Melanocyte of skin (primary cell): ENCODE data around the gene COL9A3. TPM values are rescaled to one million over a fixed set of nuclear protein-coding genes. Genes with fewer than 3 reads are reported as not detected.

Source experiments
- small RNA-seq, 2 donors: library from RNA; depleted of rRNA; stranded (forward); fragments of <200 nt; gene quantifications; one replicate each; pipeline ENCODE3, GENCODE V24; 2012
- total RNA-seq, 2 donors: library from RNA; depleted of rRNA; stranded (reverse); fragments of >200 nt; gene quantifications; 2 replicates each; pipeline ENCODE4 v1.2.3, GENCODE V29; 2012

Gene COL9A3
- 1 to 10 TPM in 1 of 2 donors, under 1 TPM in 1; 0.69 to 4.7 TPM for total RNA-seq

DNA sequence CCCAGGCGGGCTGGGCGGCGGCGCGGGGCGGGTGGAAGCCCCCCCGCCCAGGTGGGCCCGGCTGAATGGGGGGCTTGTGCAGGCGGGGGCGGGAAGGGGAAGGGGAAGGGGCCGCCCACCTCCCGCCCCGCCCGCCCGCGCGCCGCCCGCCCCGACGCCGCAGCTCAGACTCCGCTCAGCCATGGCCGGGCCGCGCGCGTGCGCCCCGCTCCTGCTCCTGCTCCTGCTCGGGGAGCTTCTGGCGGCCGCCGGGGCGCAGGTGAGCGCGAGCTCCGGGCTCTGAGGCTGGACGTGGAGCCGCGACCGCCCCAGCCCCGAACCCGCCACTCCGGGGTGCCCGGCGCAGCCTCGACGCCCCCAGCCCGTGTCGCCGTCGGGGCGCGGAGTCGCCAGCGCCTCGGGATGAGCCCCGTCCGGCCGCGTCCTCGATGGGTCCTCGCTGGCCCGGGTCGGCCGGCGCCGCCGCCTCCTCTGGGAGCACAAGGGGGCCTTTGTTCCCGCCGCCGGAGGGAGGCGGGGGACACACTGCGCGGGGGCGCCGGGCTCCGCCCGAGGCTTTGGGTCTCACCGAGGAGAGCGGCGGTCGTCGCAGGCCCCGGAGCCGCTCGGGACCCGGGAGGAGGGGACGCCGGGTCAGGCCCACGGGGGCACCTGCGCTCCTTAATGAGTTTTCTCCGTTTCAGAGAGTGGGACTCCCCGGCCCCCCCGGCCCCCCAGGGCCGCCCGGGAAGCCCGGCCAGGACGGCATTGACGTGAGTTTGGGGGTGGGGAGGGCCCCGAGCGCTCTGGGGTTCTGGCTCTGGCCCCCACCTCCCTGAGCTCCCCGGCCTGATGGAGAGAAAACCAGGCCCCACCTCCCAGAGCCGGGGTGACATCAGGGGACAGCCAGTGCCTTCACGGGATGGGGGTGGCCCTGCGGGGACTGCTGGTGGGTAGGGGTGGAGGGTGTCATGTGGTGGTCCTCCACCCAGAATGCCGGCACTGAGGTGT is at the start of gene COL9A3:
TSS of gene COL9A3 (plus strand) at position 167 of the 990 bp plus-strand sequence. CDS start at position 182, 15 bp downstream.

GRCh38 chr20:62804627-62805154 is 12.2 kb upstream of the COL9A3 start, which contains the start of gene OGFR:
TSS of gene OGFR (plus strand) at chr20:62804835. CDS start at chr20:62804860, 25 bp downstream.

DNA sequence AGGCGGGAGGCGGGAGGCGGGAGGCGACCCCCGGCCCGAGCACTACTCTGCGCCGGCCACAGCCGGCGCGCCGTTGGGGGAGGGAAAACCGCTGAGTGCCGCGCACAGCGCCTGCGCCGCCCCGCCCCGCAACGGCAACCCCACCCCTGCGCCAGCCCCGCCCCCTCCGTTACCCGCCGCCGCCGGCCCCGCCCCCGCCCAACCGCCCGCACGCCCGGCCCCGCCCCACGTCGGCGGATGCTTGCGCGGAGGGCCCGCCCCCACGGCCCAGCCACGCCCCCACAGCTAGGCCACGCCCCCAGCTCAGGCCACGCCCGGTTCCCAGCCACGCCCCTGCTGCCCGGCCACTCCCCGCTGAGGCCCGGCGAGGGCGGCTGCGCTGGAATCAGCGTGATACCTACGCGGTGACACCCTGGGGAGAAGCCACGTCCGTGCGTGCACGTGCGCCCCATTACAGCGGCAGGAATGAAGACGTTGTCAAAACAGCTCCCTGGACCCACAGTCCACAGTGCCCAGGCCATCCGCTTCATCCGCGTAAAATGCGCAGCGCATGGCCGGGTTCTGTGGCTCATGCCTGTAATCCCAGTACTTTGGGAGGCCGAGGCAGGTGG is 45.0 kb downstream of the COL9A3 start, which contains the start of gene TCFL5:
TSS of gene TCFL5 (minus strand) at position 97 of the 611 bp plus-strand sequence. CDS start 152 bp downstream, outside the sequence.

Small RNA genes lying within 50 kb of the gene (small RNA-seq; reads per million reads assigned to genes)
- 0 reads per million in 2 donors for gene DPH3P1

Other genes starting within 250 kb of the COL9A3 start
- 10 to 100 TPM; 47.5 to 58.3 TPM for gene SLCO4A1, start 174.5 kb upstream of the COL9A3 start, total RNA-seq
- under 1 TPM; under 0.01 TPM for gene NTSR1, start 108.2 kb upstream of the COL9A3 start, total RNA-seq
- gene MRGBP, start 20.6 kb upstream of the COL9A3 start, total RNA-seq: 10 to 100 TPM; 12.7 to 17.6 TPM
- 10 to 100 TPM; 46.5 to 62.6 TPM for gene OGFR, start 12.2 kb upstream of the COL9A3 start, total RNA-seq
- 10 to 100 TPM; 23.0 to 25.8 TPM for gene TCFL5, start 44.8 kb downstream of the COL9A3 start, total RNA-seq
- 10 to 100 TPM; 36.5 to 36.6 TPM for gene DIDO1, start 109.5 kb downstream of the COL9A3 start, total RNA-seq
- 10 to 100 TPM; 16.2 to 20.3 TPM for gene GID8, start 121.1 kb downstream of the COL9A3 start, total RNA-seq
- gene SLC17A9, start 135.7 kb downstream of the COL9A3 start, total RNA-seq: 1 to 10 TPM; 1.7 to 5.3 TPM
- not detected for gene BHLHE23, start 189.9 kb downstream of the COL9A3 start, total RNA-seq